Measurements from ENCODE around the gene DMRTC2.

DMRTC2 gene

GRCh38 chr19:41845001-41845050, at the start of gene DMRTC2:
Gene DMRTC2, plus strand, starts transcription at chr19:41845042. Its CDS starts 2,387 bp downstream, at chr19:41847429.
- DNase-seq (ENCODE audit: extremely low read depth in 1 of 2, low read depth in 1 of 2) = no peak

DNA sequence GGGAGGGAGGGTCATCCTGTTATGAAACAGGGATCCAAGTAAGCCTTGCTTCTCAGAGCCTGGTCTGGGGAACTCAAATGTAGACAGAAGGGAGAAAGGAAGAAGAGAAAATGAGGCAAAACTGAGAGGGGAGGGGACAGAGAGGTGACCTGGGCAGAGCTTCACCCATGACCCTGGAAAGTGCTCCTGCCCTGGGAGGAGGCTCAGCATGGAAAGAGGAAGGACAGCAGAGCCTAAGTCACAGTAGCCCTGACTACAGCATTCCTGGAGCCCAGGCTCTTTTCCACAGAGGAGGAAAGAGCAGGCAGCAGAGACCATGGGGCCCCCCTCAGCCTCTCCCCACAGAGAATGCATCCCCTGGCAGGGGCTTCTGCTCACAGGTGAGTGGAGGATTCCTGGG, 48.5 kb upstream of the DMRTC2 start, which contains the start of gene CEACAM3:
TSS of gene CEACAM3 (plus strand) at position 226 of the 400 bp plus-strand sequence. CDS start at position 317, 91 bp downstream.
- DNase-seq (ENCODE audit: extremely low read depth in 1 of 2, low read depth in 1 of 2) = no peak

- DNase-seq (ENCODE audit: extremely low read depth in 1 of 2, low read depth in 1 of 2) = no peak
These were observed 47.9 kb upstream of the DMRTC2 start for GRCh38 chr19:41796901-41797300.

GRCh38 chr19:41799444-41800000, 45.3 kb upstream of the DMRTC2 start:
- no peak for DNase-seq (ENCODE audit: extremely low read depth in 1 of 2, low read depth in 1 of 2)

- DNase-seq (ENCODE audit: extremely low read depth in 1 of 2, low read depth in 1 of 2) = no peak
These were observed 43.8 kb upstream of the DMRTC2 start for GRCh38 chr19:41801031-41801430.

DNA sequence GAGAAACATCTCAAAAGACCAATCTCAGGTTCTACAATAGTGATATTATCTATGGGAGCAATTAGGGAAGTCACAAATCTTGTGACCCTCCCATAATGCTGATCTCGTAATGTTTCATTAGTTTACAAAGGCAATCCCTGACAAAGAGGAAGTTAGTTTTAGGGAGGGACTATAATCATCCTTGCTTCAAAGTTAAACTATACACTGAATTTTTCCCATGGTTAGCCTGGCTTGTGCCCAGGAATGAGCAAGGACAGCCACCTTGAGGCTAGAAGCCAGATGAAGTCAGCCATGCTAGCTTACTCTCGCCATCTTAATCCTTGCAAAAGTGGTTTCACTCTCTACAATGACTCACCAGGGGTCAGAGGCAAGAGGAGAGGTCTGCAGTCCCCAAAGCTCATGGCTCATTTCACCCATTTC, 43.0 kb upstream of the DMRTC2 start:
- DNase-seq (ENCODE audit: extremely low read depth in 1 of 2, low read depth in 1 of 2) = no peak

- DNase-seq (ENCODE audit: extremely low read depth in 1 of 2, low read depth in 1 of 2) = no peak
These were observed 42.1 kb upstream of the DMRTC2 start for GRCh38 chr19:41802770-41803169.

DNA sequence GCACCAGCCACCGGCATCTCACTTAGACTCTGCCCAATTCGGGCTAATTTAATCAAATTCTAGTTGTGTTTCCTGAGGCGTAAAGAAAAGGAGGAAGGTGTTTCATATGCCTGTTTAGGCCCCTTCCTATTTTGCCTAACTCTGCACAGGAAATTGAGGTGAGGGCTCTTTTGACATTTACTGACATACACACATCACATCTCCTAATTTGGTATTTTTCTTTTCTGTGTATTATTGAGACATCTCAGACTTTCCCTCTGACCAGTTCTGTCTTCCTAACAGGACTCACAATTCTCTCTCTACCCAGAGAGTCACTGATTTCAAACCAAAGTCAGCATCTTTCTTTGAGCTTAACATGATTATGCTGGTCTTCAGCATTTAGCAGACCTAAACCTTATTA, 40.5 kb upstream of the DMRTC2 start:
- no peak for DNase-seq (ENCODE audit: extremely low read depth in 1 of 2, low read depth in 1 of 2)

GRCh38 chr19:41807176-41807575, 37.7 kb upstream of the DMRTC2 start:
- DNase-seq (ENCODE audit: extremely low read depth in 1 of 2, low read depth in 1 of 2) = no peak

DNA sequence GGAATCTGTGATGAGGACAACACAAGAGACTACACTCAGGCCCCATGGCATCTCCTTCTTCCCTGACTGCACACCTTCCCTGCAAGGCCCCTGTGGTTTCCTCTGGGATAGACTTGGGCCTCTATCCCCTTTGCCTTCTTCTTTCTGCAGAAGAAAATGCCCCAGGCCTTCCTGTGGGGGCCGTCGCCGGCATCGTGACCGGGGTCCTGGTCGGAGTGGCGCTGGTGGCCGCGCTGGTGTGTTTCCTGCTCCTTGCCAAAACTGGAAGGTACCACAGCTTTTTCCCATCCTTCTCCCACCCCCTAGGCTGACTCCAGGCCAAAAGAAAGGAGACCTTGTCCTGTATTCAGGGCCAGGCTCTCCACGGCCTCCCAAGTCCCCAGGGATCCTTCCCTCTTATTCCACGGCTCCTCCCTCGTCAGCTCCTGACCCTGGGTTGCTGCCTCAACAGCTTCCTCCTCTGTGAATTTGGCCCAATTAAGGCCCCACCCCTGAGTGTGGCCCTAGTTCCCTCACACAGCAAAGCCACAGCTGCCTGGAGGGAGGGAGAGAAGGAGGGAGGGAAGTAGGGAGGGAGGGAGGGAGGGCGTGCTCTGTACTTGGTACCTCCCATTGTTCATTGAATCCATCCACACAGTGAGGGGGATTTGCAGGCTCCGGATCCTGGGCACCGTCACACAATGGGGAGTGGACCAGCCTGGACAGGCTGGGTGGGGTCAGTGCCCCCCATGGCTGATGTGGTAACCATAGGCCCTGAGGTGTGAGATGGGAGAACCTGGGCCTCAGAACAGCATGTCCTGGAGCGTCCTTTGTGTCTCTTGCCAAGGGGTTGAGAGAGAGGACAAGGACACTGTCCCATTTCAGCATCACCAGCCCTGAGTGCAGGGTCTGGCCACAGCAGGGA, 35.9 kb upstream of the DMRTC2 start:
- DNase-seq (ENCODE audit: extremely low read depth in 1 of 2, low read depth in 1 of 2) = no peak

- DNase-seq (ENCODE audit: extremely low read depth in 1 of 2, low read depth in 1 of 2) = no peak
These were observed 34.5 kb upstream of the DMRTC2 start for GRCh38 chr19:41810301-41810700.

DNA sequence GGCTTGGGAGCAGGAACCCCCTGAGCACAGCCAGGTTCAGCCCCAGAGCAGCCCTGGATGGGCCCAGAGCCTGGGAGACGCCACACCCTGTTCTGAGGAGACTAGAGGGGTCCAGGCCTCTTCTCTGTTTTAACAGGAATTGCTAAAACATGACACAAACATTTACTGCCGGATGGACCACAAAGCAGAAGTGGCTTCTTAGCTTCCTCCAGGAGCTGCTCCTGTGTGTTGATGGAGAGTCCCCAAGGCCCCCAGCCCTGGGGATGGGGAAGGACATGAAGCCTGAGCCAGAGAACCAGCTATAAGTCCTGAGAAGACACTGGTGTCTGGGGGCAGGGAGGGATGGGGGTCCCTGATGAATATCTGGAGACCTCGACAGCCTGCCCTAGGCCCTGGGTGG, 33.8 kb upstream of the DMRTC2 start:
- no peak for DNase-seq (ENCODE audit: extremely low read depth in 1 of 2, low read depth in 1 of 2)

GRCh38 chr19:41811981-41812380, 32.9 kb upstream of the DMRTC2 start:
- no peak for DNase-seq (ENCODE audit: extremely low read depth in 1 of 2, low read depth in 1 of 2)

DNA sequence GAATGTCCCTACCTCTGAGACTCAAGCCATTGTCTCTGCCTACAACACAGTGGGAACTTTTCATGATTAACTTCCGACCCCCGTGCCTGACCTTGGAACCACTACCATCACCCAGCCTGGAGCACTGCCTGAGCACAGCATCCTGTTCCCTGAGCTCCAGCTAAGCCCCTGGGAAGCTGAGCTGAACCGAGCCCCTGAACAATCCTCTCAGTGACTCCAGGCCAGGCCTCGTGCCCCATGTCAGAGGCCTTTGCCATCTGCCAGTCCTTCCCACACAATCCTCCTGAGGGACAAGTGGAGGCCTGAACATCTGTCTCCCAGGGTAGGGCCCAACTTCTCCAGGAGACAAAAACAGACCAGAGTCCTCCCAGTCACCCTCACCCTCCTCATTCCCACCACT, 30.9 kb upstream of the DMRTC2 start:
- DNase-seq (ENCODE audit: extremely low read depth in 1 of 2, low read depth in 1 of 2) = no peak

DNA sequence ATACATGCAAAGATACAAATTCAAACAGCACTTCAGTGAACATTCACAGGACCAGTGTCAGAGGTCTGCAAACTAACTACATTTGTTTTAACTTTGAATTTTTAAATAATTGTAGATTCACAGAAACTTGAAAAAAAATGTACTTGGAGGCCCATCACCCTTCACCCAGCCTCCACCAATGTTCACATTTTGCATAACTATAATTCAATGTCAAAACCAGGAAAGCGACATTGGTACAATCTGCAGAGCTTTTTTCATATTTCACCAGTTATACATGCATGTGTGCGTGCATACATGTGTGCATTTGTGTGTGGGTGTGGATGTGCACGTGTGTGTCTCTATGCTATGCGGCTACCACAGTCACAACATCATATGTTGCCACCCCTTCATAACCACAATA, 29.5 kb upstream of the DMRTC2 start:
- no peak for DNase-seq (ENCODE audit: extremely low read depth in 1 of 2, low read depth in 1 of 2)

- no peak for DNase-seq (ENCODE audit: extremely low read depth in 1 of 2, low read depth in 1 of 2)
These were observed 28.1 kb upstream of the DMRTC2 start for GRCh38 chr19:41816761-41817160.

DNA sequence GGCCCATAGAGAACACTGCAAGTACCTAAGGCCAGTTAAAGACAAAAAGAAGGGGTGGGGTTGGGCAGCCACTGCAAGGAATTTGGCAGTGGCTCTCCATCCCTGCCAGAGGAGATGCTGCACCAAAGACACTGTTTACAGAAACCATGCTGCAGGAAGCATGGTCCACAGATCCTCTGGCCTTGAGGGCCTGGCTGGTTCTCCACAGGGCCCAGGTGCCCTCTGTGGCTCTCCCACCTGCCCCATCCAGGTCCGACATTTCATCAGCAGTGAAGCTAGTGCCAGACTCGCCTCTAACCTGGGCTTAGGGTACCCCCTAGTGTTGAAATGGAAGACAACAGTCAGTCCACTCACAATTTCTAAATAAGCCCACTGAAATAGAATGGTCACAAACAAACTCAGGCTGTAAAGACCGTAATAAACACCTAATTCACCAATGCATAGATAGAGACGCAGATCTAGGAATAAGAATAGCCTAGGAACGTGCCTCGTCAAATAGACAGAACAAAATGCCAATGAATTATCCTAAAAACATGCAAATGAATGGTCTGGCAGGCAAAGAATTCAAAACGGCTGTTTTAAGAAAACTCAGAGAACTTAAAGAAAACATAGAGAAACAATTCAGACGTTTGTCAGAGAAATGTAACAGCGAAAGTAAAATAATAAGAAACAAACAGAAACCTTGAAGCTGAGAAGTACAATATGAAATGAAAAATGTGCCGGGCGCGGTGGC, 23.7 kb upstream of the DMRTC2 start:
- DNase-seq (ENCODE audit: extremely low read depth in 1 of 2, low read depth in 1 of 2) = peak in 1 of 2 donors; percentile 17

- no peak for DNase-seq (ENCODE audit: extremely low read depth in 1 of 2, low read depth in 1 of 2)
These were observed 6.7 kb upstream of the DMRTC2 start for GRCh38 chr19:41837981-41838708.

GRCh38 chr19:41839211-41839610, 5.6 kb upstream of the DMRTC2 start:
- DNase-seq (ENCODE audit: extremely low read depth in 1 of 2, low read depth in 1 of 2) = no peak

DNA sequence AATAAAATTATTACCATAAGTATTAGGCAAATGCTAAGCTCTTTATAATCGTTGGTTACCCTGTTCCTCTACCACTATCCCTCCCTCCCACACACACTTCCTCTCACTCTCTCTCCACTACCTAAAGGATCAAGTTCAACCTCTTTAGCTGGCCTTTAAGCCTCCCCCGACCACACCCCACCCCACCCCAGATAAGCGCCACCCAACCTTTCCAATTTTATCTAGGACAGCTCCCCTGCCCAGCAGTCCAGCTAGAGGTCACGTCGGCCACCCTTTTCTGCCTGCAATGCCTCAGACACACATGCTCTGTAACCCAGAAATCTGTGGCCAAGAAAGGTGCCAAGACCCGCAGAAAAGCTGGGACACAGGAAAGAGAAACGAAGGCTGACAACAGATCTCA, 1.5 kb upstream of the DMRTC2 start:
- DNase-seq (ENCODE audit: extremely low read depth in 1 of 2, low read depth in 1 of 2) = no peak

DNA sequence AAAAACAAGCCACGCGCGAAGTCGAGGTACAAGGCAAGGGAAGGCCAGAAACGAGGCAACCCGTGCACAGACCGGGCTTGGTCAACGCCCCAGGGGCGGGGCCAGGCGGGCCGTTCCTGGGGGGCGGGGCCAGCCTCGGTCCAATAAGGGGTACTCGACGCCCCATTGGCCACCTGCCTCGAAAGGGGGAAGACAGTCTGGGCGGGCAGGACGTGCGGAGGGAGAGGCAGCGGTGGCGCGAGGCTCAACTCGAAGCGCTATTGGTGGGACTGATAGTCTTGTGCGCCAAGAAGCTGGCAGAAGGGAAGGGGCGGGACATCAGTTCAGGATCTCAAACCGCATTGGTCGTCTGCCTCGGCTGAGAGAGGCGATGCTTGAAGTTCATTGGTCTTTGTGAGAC, 241 bp upstream of the DMRTC2 start, which contains the start of gene LYPD4:
TSS of gene LYPD4 (minus strand) at position 83 of the 400 bp plus-strand sequence. CDS start 5,398 bp downstream, outside the sequence.
- no peak for DNase-seq (ENCODE audit: extremely low read depth in 1 of 2, low read depth in 1 of 2)

Data from activated CD8-positive, alpha-beta memory T cell treated with anti-CD3 and anti-CD28 coated beads for 1 hour (primary cell).